ENCODE data around the gene ATG13. TPM values are rescaled to one million over a fixed set of nuclear protein-coding genes. Genes with fewer than 3 reads are reported as not detected.

ATG13 gene
- total RNA-seq, 1 experiment from 2014 or later = 112 TPM

GRCh38 chr11:46635557-46636139 is 18.3 kb downstream of the ATG13 start:
- in situ Hi-C loops (cut with HindIII; ENCODE audit: low pct_unique_long_range_greater_than_20kb, low sequenced_read_pairs) = no loop called here
- no peak for DNase-seq (ENCODE audit: low read depth, low spot score)

GRCh38 chr11:46637546-46637945 is 20.2 kb downstream of the ATG13 start:
- in situ Hi-C loops (cut with HindIII; ENCODE audit: low pct_unique_long_range_greater_than_20kb, low sequenced_read_pairs) = no loop called here
- no peak for DNase-seq (ENCODE audit: low read depth, low spot score)

GRCh38 chr11:46639197-46639839 is 22.0 kb downstream of the ATG13 start:
- DNase-seq (ENCODE audit: low read depth, low spot score) = peak; percentile 56
- in situ Hi-C loops (cut with HindIII; ENCODE audit: low pct_unique_long_range_greater_than_20kb, low sequenced_read_pairs) = no loop called here

- in situ Hi-C loops (cut with HindIII; ENCODE audit: low pct_unique_long_range_greater_than_20kb, low sequenced_read_pairs) = no loop called here
- DNase-seq (ENCODE audit: low read depth, low spot score) = no peak
Measured at GRCh38 chr11:46640036-46640788, 22.9 kb downstream of the ATG13 start.

- no peak for DNase-seq (ENCODE audit: low read depth, low spot score)
- in situ Hi-C loops (cut with HindIII; ENCODE audit: low pct_unique_long_range_greater_than_20kb, low sequenced_read_pairs) = no loop called here
Measured at GRCh38 chr11:46641639-46642038, 24.3 kb downstream of the ATG13 start.

GRCh38 chr11:46642627-46643335 is 25.4 kb downstream of the ATG13 start:
- in situ Hi-C loops (cut with HindIII; ENCODE audit: low pct_unique_long_range_greater_than_20kb, low sequenced_read_pairs) = no loop called here

GRCh38 chr11:46643531-46643930 is 26.2 kb downstream of the ATG13 start:
- no peak for DNase-seq (ENCODE audit: low read depth, low spot score)
- in situ Hi-C loops (cut with HindIII; ENCODE audit: low pct_unique_long_range_greater_than_20kb, low sequenced_read_pairs) = no loop called here

More at GRCh38 chr11:46642627-46643335, 25.4 kb downstream of the ATG13 start:
- DNase-seq (ENCODE audit: low read depth, low spot score) = no peak

- peak; percentile 57 for DNase-seq (ENCODE audit: low read depth, low spot score)
- in situ Hi-C loops (cut with HindIII; ENCODE audit: low pct_unique_long_range_greater_than_20kb, low sequenced_read_pairs) = no loop called here
Measured at GRCh38 chr11:46643986-46644385, 26.6 kb downstream of the ATG13 start.

- DNase-seq (ENCODE audit: low read depth, low spot score) = peak; percentile 99
- in situ Hi-C loops (cut with HindIII; ENCODE audit: low pct_unique_long_range_greater_than_20kb, low sequenced_read_pairs) = no loop called here
Measured at GRCh38 chr11:46649180-46649738, 31.9 kb downstream of the ATG13 start.

GRCh38 chr11:46655631-46656030 is 38.3 kb downstream of the ATG13 start:
- in situ Hi-C loops (cut with HindIII; ENCODE audit: low pct_unique_long_range_greater_than_20kb, low sequenced_read_pairs) = no loop called here
- DNase-seq (ENCODE audit: low read depth, low spot score) = no peak

GRCh38 chr11:46657186-46657585 is 39.8 kb downstream of the ATG13 start:
- in situ Hi-C loops (cut with HindIII; ENCODE audit: low pct_unique_long_range_greater_than_20kb, low sequenced_read_pairs) = no loop called here
- no peak for DNase-seq (ENCODE audit: low read depth, low spot score)

- in situ Hi-C loops (cut with HindIII; ENCODE audit: low pct_unique_long_range_greater_than_20kb, low sequenced_read_pairs) = no loop called here
- no peak for DNase-seq (ENCODE audit: low read depth, low spot score)
Measured at GRCh38 chr11:46658259-46658658, 40.9 kb downstream of the ATG13 start.

- in situ Hi-C loops (cut with HindIII; ENCODE audit: low pct_unique_long_range_greater_than_20kb, low sequenced_read_pairs) = no loop called here
- DNase-seq (ENCODE audit: low read depth, low spot score) = no peak
Measured at GRCh38 chr11:46659908-46660307, 42.6 kb downstream of the ATG13 start.

- DNase-seq (ENCODE audit: low read depth, low spot score) = peak; percentile 32
- in situ Hi-C loops (cut with HindIII; ENCODE audit: low pct_unique_long_range_greater_than_20kb, low sequenced_read_pairs) = no loop called here
Measured at GRCh38 chr11:46661836-46662235, 44.5 kb downstream of the ATG13 start.

GRCh38 chr11:46662366-46662765 is 45.0 kb downstream of the ATG13 start:
- in situ Hi-C loops (cut with HindIII; ENCODE audit: low pct_unique_long_range_greater_than_20kb, low sequenced_read_pairs) = no loop called here
- no peak for DNase-seq (ENCODE audit: low read depth, low spot score)

GRCh38 chr11:46663277-46663940 is 46.1 kb downstream of the ATG13 start:
- DNase-seq (ENCODE audit: low read depth, low spot score) = no peak
- in situ Hi-C loops (cut with HindIII; ENCODE audit: low pct_unique_long_range_greater_than_20kb, low sequenced_read_pairs) = no loop called here

- no peak for DNase-seq (ENCODE audit: low read depth, low spot score)
- in situ Hi-C loops (cut with HindIII; ENCODE audit: low pct_unique_long_range_greater_than_20kb, low sequenced_read_pairs) = no loop called here
Measured at GRCh38 chr11:46664612-46665011, 47.3 kb downstream of the ATG13 start.

Measured in SK-MEL-5 (cell line).